Choroid plexus epithelial cell (primary cell): ENCODE measurements around the gene CFAP119.

Experiments used
- DNase-seq: peaks from one replicate; pipeline ENCODE4 v3.0.0-alpha.2; 2010; ENCODE audit warnings: low read depth
- H3K4me3 ChIP-seq: 2 replicates; pipeline ENCODE4 v1.5.1; 2011; ENCODE audit warnings: low read depth, mild to moderate bottlenecking, control low read depth, low read length, moderate library complexity
- TF ChIP-seq, protein P1 (sequence below): conservative IDR thresholded peaks from 2 replicates; pipeline ENCODE4 v1.5.1; 2011; ENCODE audit warnings: low read depth, mild to moderate bottlenecking, control low read depth, inconsistent platforms, low read length, moderate library complexity

Gene CFAP119

DNA sequence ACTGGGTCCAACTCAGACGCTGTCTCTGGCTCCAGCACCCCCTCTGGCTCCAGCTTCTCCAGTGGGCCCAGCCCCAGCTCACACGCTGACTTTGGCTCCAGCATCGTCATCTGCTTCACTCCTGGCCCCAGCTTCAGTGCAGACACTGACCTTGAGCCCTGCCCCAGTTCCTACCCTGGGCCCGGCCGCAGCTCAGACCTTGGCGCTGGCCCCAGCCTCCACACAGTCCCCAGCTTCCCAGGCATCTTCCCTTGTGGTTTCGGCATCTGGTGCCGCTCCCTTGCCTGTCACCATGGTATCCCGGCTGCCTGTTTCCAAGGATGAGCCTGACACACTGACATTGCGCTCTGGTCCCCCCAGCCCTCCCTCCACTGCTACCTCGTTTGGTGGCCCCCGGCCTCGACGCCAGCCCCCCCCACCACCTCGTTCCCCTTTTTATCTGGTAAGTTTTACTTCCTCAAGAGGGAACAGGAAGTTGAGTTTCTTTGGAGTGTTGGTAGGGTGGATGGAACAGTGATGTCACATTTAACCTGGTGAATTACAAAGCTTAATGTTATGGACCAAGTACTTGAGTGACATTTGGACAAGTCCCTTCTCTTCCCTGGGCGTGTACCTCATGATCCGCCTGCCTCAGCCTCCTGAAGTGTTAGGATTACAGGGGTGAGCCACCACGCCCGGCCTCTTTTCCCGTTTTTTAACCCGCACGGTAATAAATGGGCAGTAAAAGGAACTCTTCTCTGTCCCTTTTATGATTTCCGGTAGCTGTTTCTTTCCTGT, 37.0 kb downstream of the CFAP119 start:
- TF ChIP-seq, protein P1, sequence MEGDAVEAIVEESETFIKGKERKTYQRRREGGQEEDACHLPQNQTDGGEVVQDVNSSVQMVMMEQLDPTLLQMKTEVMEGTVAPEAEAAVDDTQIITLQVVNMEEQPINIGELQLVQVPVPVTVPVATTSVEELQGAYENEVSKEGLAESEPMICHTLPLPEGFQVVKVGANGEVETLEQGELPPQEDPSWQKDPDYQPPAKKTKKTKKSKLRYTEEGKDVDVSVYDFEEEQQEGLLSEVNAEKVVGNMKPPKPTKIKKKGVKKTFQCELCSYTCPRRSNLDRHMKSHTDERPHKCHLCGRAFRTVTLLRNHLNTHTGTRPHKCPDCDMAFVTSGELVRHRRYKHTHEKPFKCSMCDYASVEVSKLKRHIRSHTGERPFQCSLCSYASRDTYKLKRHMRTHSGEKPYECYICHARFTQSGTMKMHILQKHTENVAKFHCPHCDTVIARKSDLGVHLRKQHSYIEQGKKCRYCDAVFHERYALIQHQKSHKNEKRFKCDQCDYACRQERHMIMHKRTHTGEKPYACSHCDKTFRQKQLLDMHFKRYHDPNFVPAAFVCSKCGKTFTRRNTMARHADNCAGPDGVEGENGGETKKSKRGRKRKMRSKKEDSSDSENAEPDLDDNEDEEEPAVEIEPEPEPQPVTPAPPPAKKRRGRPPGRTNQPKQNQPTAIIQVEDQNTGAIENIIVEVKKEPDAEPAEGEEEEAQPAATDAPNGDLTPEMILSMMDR: no peak
- no peak overlapping the region for H3K4me3 ChIP-seq
- no peak for DNase-seq

GRCh38 chr16:30723725-30724355, 38.0 kb downstream of the CFAP119 start:
- H3K4me3 ChIP-seq: no peak overlapping the region
- no peak for DNase-seq
- TF ChIP-seq, protein P1: no peak

- no peak for DNase-seq
- H3K4me3 ChIP-seq: no peak overlapping the region
- TF ChIP-seq, protein P1: no peak
Measured at GRCh38 chr16:30722916-30723315, 38.9 kb downstream of the CFAP119 start.

GRCh38 chr16:30722443-30722842, 39.4 kb downstream of the CFAP119 start:
- H3K4me3 ChIP-seq: no peak overlapping the region
- DNase-seq: no peak
- TF ChIP-seq, protein P1: no peak

DNA sequence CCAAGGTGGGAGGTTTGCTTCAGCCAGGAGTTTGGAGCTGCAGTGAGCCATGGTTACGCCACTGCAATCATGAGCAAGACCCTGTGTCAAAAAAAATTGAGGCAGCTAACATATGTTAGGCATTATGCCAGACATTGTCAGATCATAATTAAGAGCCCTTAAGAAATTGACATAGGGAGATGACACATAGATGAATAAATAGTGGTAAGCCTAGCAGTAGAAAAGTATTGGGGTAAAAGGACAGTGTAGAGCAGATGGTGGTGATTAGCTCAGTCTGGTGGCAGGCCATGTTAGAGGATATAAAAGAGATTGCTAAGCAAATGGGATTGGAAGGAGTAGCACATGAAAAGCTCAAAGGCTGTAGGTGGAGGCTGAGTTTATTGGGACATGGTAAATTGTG, 40.3 kb downstream of the CFAP119 start:
- H3K4me3 ChIP-seq: no peak overlapping the region
- DNase-seq: no peak
- TF ChIP-seq, protein P1: no peak

DNA sequence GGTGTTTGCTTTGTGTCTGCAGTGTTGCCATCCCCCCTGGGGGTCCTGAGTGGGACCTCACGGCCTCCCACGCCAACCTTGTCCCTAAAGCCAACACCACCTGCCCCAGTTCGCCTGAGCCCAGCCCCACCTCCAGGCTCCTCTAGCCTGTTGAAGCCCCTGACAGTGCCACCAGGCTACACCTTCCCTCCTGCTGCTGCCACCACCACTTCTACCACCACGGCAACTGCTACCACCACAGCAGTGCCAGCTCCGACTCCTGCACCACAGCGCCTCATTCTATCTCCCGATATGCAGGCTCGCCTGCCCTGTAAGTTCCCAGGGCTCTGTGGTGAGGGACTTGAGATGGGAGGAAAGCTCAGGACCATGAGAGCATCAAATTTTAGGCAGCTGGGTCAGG, 40.7 kb downstream of the CFAP119 start:
- H3K4me3 ChIP-seq: no peak overlapping the region
- TF ChIP-seq, protein P1: no peak
- DNase-seq: no peak

GRCh38 chr16:30720694-30721093, 41.2 kb downstream of the CFAP119 start:
- no peak for DNase-seq
- no peak overlapping the region for H3K4me3 ChIP-seq
- TF ChIP-seq, protein P1: no peak
